Stimulated activated effector memory CD8-positive, alpha-beta T cell treated with anti-CD3 and anti-CD28 coated beads, Interleukin-12 subunit alpha, Interleukin-12 subunit beta, amount 100 ng/mL, for 72 hours (primary cell): ENCODE data around the gene SYTL1.
A peak's percentile ranks its signal among the peaks of the same experiment; 100 is the strongest.

Experiments
- ATAC-seq: fragments of 150-1000 bp; cut with Tn5 transposase; 2 replicates; pipeline ENCODE4 v1.10.0; 2021
- DNase-seq, 2 donors: peaks; one replicate each; pipeline ENCODE4 v3.0.0; 2021 to 2022; ENCODE audit warnings: low spot score in 2 of 2
- H3K27ac Mint-ChIP-seq: one replicate; pipeline ENCODE4 v1.8.0; 2022; ENCODE audit warnings: mild to moderate bottlenecking, mixed read lengths
- H3K36me3 Mint-ChIP-seq: one replicate; pipeline ENCODE4 v1.8.0; 2022; ENCODE audit warnings: mild to moderate bottlenecking, mixed read lengths
- H3K4me1 Mint-ChIP-seq: one replicate; pipeline ENCODE4 v1.8.0; 2022; ENCODE audit warnings: mixed read lengths
- H3K4me3 Mint-ChIP-seq: one replicate; pipeline ENCODE4 v1.8.0; 2022; ENCODE audit warnings: mild to moderate bottlenecking, mixed read lengths
- H3K9me3 Mint-ChIP-seq: one replicate; pipeline ENCODE4 v1.8.0; 2022; ENCODE audit warnings: mixed read lengths

SYTL1 gene

GRCh38 chr1:27306892-27307761 is 34.7 kb upstream of the SYTL1 start:
- ATAC-seq (peak; percentile 24), DNase-seq (no peak)
- Mint-ChIP-seq H3K9me3 (no peaks in the 10 kb centered on the region), H3K36me3 (peaks cover 24% of the 10 kb centered on the region), H3K4me3 (no peak overlapping the region), H3K4me1 (no peaks in the 10 kb centered on the region), H3K27ac (peak overlapping the region; percentile 32)

- no peak overlapping the region for H3K27ac Mint-ChIP-seq
- ATAC-seq, result no peak
- no peak for DNase-seq
- peaks cover 15% of the 10 kb centered on the region for H3K36me3 Mint-ChIP-seq
- H3K4me1 Mint-ChIP-seq, result no peaks in the 10 kb centered on the region
- no peak overlapping the region for H3K4me3 Mint-ChIP-seq
- no peaks in the 10 kb centered on the region for H3K9me3 Mint-ChIP-seq
Measured at GRCh38 chr1:27307874-27308598, 33.8 kb upstream of the SYTL1 start.

DNA sequence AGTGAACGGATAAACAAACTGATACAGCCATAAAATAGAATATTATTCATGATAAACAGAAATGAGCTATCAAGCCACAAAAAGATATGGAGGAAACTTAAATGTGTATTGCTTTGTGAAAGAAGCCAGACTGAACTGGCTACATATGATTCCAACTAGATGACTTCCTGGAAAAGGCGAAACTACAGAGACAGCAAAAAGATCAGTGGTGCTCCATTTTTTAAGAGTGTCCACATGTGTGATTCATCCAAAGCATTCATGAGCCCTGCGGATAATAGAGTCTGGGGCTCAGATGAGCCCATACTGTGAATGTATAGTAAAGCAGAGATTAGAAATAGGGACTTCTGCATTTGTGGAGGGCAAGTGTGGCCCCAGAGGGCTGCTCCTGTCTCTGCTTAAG is 27.7 kb upstream of the SYTL1 start:
- Mint-ChIP-seq H3K4me3 (no peak overlapping the region), H3K4me1 (no peaks in the 10 kb centered on the region), H3K36me3 (peaks cover 5% of the 10 kb centered on the region), H3K27ac (no peak overlapping the region), H3K9me3 (no peaks in the 10 kb centered on the region)
- ATAC-seq (no peak), DNase-seq (no peak)

DNA sequence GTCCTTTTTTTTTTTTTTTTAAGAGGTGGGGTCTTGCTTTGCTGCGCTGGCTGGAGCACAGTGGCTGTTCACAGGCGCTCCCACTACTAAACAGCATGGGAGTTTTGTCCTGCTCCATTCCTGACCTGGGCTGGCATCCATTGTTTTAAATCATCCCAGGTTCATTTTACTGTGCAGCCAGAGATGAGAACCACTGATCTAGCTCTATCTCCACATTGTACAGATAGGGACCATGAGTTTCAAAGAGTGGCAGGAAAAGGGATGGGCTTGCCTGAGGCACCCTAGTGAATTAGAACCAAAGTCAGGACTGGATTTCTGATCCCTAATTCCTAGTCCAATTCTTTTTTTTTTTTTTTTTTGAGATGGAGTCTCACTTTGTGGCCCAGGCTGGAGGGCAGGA is 27.1 kb upstream of the SYTL1 start:
- H3K27ac Mint-ChIP-seq, result no peak overlapping the region
- H3K9me3 Mint-ChIP-seq, result no peaks in the 10 kb centered on the region
- no peaks in the 10 kb centered on the region for H3K4me1 Mint-ChIP-seq
- no peak for DNase-seq
- H3K4me3 Mint-ChIP-seq, result no peak overlapping the region
- H3K36me3 Mint-ChIP-seq, result peaks cover 5% of the 10 kb centered on the region
- no peak for ATAC-seq

GRCh38 chr1:27316860-27317259 is 25.0 kb upstream of the SYTL1 start:
- H3K4me3 Mint-ChIP-seq, result no peak overlapping the region
- DNase-seq, result no peak
- H3K4me1 Mint-ChIP-seq, result peaks cover 11% of the 10 kb centered on the region
- ATAC-seq, result no peak
- H3K36me3 Mint-ChIP-seq, result peaks cover 4% of the 10 kb centered on the region
- no peak overlapping the region for H3K27ac Mint-ChIP-seq
- no peaks in the 10 kb centered on the region for H3K9me3 Mint-ChIP-seq

DNA sequence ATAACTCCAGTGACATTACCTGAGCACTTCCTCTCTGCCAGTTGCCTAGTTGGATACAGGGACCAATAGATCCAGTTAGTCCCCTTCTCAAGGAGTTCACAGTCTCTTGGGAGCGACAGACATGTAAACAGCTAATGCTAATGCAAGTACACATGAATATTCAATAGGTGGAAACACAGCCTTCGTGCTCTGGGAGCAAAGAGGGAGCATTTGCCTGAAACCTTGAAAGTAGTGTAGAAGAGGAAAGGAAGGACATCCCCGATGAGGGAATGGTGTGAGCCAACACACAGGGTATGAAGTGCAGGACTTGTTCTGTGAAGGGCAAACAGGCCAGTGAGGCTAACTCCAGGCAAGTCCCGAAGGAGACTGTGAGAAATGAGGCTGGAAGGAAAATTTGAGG is 23.7 kb upstream of the SYTL1 start:
- DNase-seq, result no peak
- no peak for ATAC-seq
- peaks cover 14% of the 10 kb centered on the region for H3K4me1 Mint-ChIP-seq
- peaks cover 4% of the 10 kb centered on the region for H3K36me3 Mint-ChIP-seq
- no peaks in the 10 kb centered on the region for H3K9me3 Mint-ChIP-seq
- no peak overlapping the region for H3K4me3 Mint-ChIP-seq
- H3K27ac Mint-ChIP-seq, result no peak overlapping the region

DNA sequence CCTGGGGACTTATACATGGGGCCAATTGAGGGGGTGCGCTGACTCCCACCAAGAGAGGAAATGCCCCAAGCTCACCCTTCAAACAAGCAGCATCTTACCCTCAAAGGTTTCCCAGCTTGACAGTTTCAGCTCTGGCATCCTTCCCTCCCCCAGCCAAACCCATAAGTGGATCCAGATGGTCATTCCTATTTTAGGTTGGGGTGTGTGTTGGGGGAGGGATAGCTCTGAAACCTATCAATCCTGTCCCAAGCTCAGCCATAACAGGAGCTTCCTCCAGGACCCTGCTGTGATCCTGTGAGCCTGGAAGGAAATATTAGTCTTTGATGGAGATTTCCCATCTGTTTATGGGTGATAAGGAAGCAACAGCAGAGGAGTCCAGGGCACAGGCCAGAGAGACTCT is 23.2 kb upstream of the SYTL1 start:
- H3K36me3 Mint-ChIP-seq, result peaks cover 9% of the 10 kb centered on the region
- H3K4me1 Mint-ChIP-seq, result peaks cover 19% of the 10 kb centered on the region
- ATAC-seq (no peak), DNase-seq (no peak)
- no peak overlapping the region for H3K27ac Mint-ChIP-seq
- H3K4me3 Mint-ChIP-seq, result no peak overlapping the region
- H3K9me3 Mint-ChIP-seq, result no peaks in the 10 kb centered on the region

DNA sequence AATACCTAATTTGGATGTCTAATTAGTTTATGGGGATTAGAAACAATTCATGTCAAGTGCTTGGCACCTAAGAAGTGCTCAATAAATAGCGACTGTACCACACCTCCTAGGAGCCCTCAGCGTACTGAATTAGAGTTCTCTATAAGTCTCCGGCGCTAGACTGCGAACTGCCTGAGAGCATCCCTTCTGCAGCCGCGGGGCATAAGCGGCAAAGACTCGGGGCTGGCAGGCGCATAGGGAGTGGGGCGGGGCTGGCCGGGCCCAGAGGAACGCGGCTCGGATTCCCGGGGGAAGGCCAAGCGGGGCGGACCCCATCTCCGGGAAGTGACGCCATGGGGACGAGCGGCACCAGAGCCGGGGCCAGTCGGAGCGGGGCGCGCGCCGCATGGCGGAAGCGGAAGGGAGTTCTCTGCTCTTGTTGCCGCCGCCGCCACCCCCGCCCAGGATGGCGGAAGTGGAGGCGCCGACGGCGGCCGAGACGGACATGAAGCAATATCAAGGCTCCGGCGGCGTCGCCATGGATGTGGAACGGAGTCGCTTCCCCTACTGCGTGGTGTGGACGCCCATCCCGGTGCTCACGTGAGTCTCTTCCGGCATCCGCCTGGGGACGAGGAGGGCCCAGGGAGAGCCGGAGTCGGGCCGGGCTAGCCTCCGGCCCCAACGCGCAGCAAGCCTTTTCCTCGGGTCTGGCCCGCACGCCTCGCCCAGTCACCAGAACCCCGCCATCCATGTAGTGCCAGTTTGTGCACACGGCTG is 19.8 kb upstream of the SYTL1 start, which contains the start of gene TMEM222:
TMEM222 (plus strand) TSS at position 351 of the 756 bp plus-strand sequence; CDS start at position 386, 35 bp downstream.
- Mint-ChIP-seq H3K4me1 (peaks cover 36% of the 10 kb centered on the region), H3K9me3 (no peaks in the 10 kb centered on the region), H3K4me3 (peak within 1 kb of the TSS; percentile 89), H3K36me3 (peaks cover 43% of the 10 kb centered on the region), H3K27ac (peak within 1 kb of the TSS; percentile 93)
- DNase-seq, result peak; percentile 96 to 99
- peak; percentile 98 for ATAC-seq

DNA sequence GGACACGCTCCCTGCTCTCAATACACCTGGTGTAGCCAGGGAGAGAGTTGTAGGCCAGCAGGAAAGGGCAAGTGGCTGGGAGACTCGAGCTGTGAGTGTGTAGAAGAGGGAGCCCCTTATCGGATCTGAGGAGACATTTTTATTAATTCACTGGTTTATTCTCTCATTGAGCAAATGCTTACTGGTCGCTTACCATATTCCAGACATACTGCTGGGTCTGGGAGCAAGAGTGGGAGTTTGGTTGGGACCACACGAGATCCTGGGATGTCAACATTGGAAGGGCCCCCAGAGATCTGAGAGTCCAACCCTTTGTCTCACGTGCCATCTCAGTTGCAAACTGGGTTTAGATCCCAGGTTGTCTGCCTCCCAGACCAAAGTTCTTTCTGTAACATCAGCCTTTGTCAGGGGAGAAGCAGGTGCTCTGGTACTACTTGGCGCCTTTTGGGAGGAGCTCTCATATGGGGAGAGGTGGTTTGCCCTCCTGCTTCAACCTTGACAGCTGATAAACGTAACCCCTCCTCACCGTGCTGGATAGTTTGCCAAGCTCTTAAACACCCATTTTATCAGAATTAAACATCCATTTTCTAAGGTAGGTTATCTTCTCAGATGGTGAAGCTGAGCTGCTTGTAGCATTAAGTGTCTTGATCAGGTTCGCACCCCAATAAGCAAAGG is 19.1 kb upstream of the SYTL1 start:
- Mint-ChIP-seq H3K9me3 (no peaks in the 10 kb centered on the region), H3K4me3 (peak overlapping the region; percentile 89), H3K27ac (peak overlapping the region; percentile 93), H3K4me1 (peaks cover 38% of the 10 kb centered on the region), H3K36me3 (peaks cover 44% of the 10 kb centered on the region)
- ATAC-seq, result no peak
- no peak for DNase-seq

DNA sequence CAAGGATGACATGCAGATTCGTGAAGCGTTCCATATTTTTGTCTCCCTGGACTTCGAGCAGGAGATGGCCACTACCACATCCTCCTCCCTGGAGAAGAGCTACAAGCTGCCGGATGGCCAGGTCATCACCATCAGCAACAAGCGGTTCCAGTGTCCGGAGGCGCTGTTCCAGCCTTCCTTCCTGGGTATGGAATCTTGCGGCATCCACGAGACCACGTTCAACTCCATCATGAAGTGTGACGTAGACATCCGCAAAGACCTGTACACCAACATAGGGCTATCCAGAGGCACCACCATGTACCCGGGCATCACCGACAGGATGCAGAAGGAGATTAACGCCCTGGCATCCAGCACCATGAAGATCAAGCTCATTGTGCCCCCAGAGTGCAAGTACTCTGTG is 16.5 kb upstream of the SYTL1 start:
- DNase-seq (no peak), ATAC-seq (no peak)
- Mint-ChIP-seq H3K36me3 (peaks cover 58% of the 10 kb centered on the region), H3K27ac (no peak overlapping the region), H3K4me3 (no peak overlapping the region), H3K9me3 (no peaks in the 10 kb centered on the region), H3K4me1 (peaks cover 54% of the 10 kb centered on the region)

DNA sequence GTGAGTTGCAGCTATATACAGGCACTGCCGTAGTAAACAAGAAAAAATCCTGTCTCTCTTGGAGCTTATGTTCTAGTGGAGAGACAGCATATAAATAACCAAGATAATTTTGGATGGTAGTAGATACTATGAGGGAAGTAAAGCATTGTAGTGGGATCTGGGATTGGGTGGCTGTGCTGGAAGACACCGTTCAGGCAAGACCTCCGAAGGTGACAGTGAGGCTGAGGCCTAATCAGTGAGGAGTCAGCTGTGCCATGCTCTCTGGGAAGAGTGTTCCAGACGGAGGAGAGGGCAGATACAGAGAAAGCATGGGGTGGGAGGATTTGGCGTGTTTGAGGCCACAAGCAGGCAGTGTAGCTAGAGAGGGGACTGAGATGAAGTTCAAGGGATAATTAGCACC is 13.9 kb upstream of the SYTL1 start:
- Mint-ChIP-seq H3K4me1 (peaks cover 64% of the 10 kb centered on the region), H3K27ac (peak overlapping the region; percentile 70), H3K9me3 (no peaks in the 10 kb centered on the region), H3K4me3 (no peak overlapping the region), H3K36me3 (peaks cover 81% of the 10 kb centered on the region)
- DNase-seq, result no peak
- no peak for ATAC-seq

- Mint-ChIP-seq H3K4me3 (no peak overlapping the region), H3K9me3 (no peaks in the 10 kb centered on the region), H3K36me3 (peaks cover 78% of the 10 kb centered on the region), H3K4me1 (peaks cover 52% of the 10 kb centered on the region), H3K27ac (peak overlapping the region; percentile 88)
- DNase-seq (no peak), ATAC-seq (no peak)
Measured at GRCh38 chr1:27330786-27331185, 11.0 kb upstream of the SYTL1 start.

- Mint-ChIP-seq H3K9me3 (no peaks in the 10 kb centered on the region), H3K27ac (peak overlapping the region; percentile 88), H3K36me3 (peaks cover 78% of the 10 kb centered on the region), H3K4me1 (peaks cover 46% of the 10 kb centered on the region), H3K4me3 (no peak overlapping the region)
- ATAC-seq (no peak), DNase-seq (no peak)
Measured at GRCh38 chr1:27331426-27331825, 10.4 kb upstream of the SYTL1 start.

DNA sequence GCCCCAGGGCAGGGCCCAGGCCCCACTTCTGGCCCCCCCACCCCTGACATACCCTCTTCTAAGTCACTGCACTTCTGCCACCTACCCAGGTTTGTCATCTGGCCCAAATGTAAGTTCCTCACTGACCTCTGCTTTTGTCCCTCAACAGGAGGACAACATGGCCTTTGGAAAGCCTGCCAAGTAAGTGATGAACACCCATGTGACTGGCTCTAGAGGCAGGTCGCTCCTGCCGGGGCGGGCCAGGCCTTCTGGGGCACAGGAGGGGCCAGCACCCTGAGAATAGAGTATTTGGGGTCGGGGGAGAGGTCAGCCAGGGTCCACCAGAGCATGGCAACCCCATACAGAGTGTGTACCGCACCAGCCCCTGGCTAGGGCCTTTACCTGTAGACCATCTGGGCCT is 9.9 kb upstream of the SYTL1 start:
- DNase-seq (no peak), ATAC-seq (no peak)
- H3K4me1 Mint-ChIP-seq, result peaks cover 46% of the 10 kb centered on the region
- no peaks in the 10 kb centered on the region for H3K9me3 Mint-ChIP-seq
- no peak overlapping the region for H3K4me3 Mint-ChIP-seq
- H3K27ac Mint-ChIP-seq, result peak overlapping the region; percentile 88
- peaks cover 78% of the 10 kb centered on the region for H3K36me3 Mint-ChIP-seq
